HepG2 (cell line): ENCODE measurements around the gene PPP2R2C. TPM values are rescaled to one million over a fixed set of nuclear protein-coding genes. Genes with fewer than 3 reads are reported as not detected.

Source experiments
- ATAC-seq: fragments of 200-7000 bp; cut with Tn5 transposase; 3 replicates; pipeline ENCODE4 v1.9.1; 2020; ENCODE audit warnings: mild to moderate bottlenecking, moderate library complexity
- BruUV-seq: library from RNA; stranded (reverse); fragments of 400-500 nt; replicated peaks from 2 replicates; lab custom pipeline; 2021; lab: Mats Ljungman, UMichigan
- CTCF ChIA-PET: fragments of 300-600 bp; formaldehyde crosslinking; extraction: SDS; loops from one replicate; lab custom pipeline; 2021; ENCODE audit warnings: low total read pairs, inconsistent platforms, low intra/inter-chr PET ratio; lab: Yijun Ruan, JAX
- POLR2A ChIA-PET: fragments of 350-600 bp; sonication (Branson Sonifier 250); formaldehyde crosslinking; loops from one replicate; lab custom pipeline; 2020; ENCODE audit warnings: antibody characterized with exemption, inconsistent platforms; lab: Yijun Ruan, JAX
- DNase-seq: peaks from one replicate; pipeline ENCODE4 v3.0.0-alpha.2; 2015; ENCODE audit warnings: low spot score
- FAIRE-seq: peaks from 3 replicates; lab custom pipeline; 2011; peaks lifted over from hg19 to GRCh38; lab: Jason Lieb, UNC
- H2AFZ ChIP-seq: one replicate; pipeline ENCODE4 v1.6.1; 2011; ENCODE audit warnings: low read length, inconsistent platforms
- H3K27ac ChIP-seq: fragments of 300-600 bp; 3 replicates; pipeline ENCODE4 v1.8.0; 2011; ENCODE audit warnings: mixed run types, mild to moderate bottlenecking, mixed read lengths, low read length, inconsistent platforms; ENCODE audit not compliant: insufficient read depth; ENCODE audit errors: extremely low read length
- H3K27me3 ChIP-seq, 2 experiments: fragments of 200-600 bp in 1 of 2; 2 replicates in 1 of 2; 3 replicates in 1 of 2; pipeline versions ENCODE4 v1.6.0 to v1.8.0; 2011; ENCODE audit warnings: low read length in 2 of 2, mild to moderate bottlenecking in 2 of 2, moderate library complexity in 2 of 2, inconsistent platforms in 1 of 2; ENCODE audit not compliant: insufficient read depth in 2 of 2, control insufficient read depth in 1 of 2
- H3K36me3 ChIP-seq, 2 experiments: fragments of 200-600 bp in 1 of 2; replicated peaks in 1 of 2; 2 replicates in 1 of 2; 3 replicates in 1 of 2; pipeline versions ENCODE4 v1.5.1 to v1.8.0; 2011; ENCODE audit warnings: low read length in 2 of 2, inconsistent platforms in 1 of 2; ENCODE audit not compliant: insufficient read depth in 2 of 2, control insufficient read depth in 1 of 2
- H3K4me1 ChIP-seq: 2 replicates; pipeline ENCODE4 v1.5.1; 2012; ENCODE audit warnings: low read length, inconsistent platforms; ENCODE audit not compliant: insufficient read depth
- H3K4me2 ChIP-seq: 2 replicates; pipeline ENCODE4 v1.6.0; 2011; ENCODE audit warnings: low read depth, low read length, inconsistent platforms
- H3K4me3 ChIP-seq, 3 experiments: fragments of 200-600 bp in 1 of 3; sonication (generic), shearing (Covaris generic) in 1 of 3; replicated peaks in 1 of 3; 2 replicates each; pipeline ENCODE4 v1.5.1; 2011 to 2016; ENCODE audit warnings: low read length in 3 of 3, inconsistent platforms in 2 of 3, low read depth in 2 of 3, mild to moderate bottlenecking in 2 of 3, control low read depth in 1 of 3, mixed read lengths in 1 of 3; ENCODE audit not compliant: insufficient read depth in 1 of 3
- H3K79me2 ChIP-seq: one replicate; pipeline ENCODE4 v1.6.1; 2011; ENCODE audit warnings: low read length, inconsistent platforms; ENCODE audit not compliant: insufficient read depth
- H3K9ac ChIP-seq: 2 replicates; pipeline ENCODE4 v1.6.0; 2011; ENCODE audit warnings: mild to moderate bottlenecking, low read depth, low read length, inconsistent platforms; ENCODE audit not compliant: insufficient read depth
- H3K9me3 ChIP-seq: 2 replicates; pipeline ENCODE4 v1.5.1; 2012; ENCODE audit warnings: mild to moderate bottlenecking, low read length
- H4K20me1 ChIP-seq: 2 replicates; pipeline ENCODE4 v1.6.0; 2011; ENCODE audit warnings: inconsistent platforms, mild to moderate bottlenecking, low read length, moderate library complexity; ENCODE audit not compliant: insufficient read depth
- AHDC1 ChIP-seq: sonication (generic); formaldehyde crosslinking; IDR thresholded peaks from 2 replicates; pipeline ENCODE4 v1.5.1; 2020; ENCODE audit warnings: mild to moderate bottlenecking, missing genetic modification reagents, borderline replicate concordance
- ATF5 ChIP-seq: sonication (generic); formaldehyde crosslinking; IDR thresholded peaks from 2 replicates; pipeline ENCODE4 v1.4.0; 2020; ENCODE audit warnings: mild to moderate bottlenecking, low read depth, missing genetic modification reagents
- HMG20B ChIP-seq: conservative IDR thresholded peaks from 2 replicates; pipeline ENCODE4 v1.6.1; 2016; ENCODE audit warnings: missing genetic modification reagents, missing compliant biosample characterization
- HOXA7 ChIP-seq: sonication (generic); formaldehyde crosslinking; IDR thresholded peaks from 2 replicates; pipeline ENCODE4 v1.8.1; 2022; ENCODE audit warnings: mild to moderate bottlenecking, missing genetic modification reagents, moderate library complexity
- KLF12 ChIP-seq: sonication (generic); formaldehyde crosslinking; IDR thresholded peaks from 2 replicates; pipeline ENCODE4 v1.4.0; 2020; ENCODE audit warnings: missing genetic modification reagents, borderline replicate concordance
- NR0B2 ChIP-seq: sonication (generic); formaldehyde crosslinking; IDR thresholded peaks from 2 replicates; pipeline ENCODE4 v1.4.0; 2020; ENCODE audit warnings: mild to moderate bottlenecking, missing genetic modification reagents
- PAX8 ChIP-seq: sonication (generic); formaldehyde crosslinking; IDR thresholded peaks from 2 replicates; pipeline ENCODE4 v1.8.0; 2022; ENCODE audit warnings: mild to moderate bottlenecking, missing genetic modification reagents, borderline replicate concordance
- SMC3 ChIP-seq: IDR thresholded peaks from 2 replicates; pipeline ENCODE4 v1.6.1; 2011; ENCODE audit warnings: low read length, improper control_type of control experiment
- SNAI1 ChIP-seq: sonication (generic); formaldehyde crosslinking; IDR thresholded peaks from 2 replicates; pipeline ENCODE4 v1.5.0; 2020; ENCODE audit warnings: mild to moderate bottlenecking, missing genetic modification reagents, borderline replicate concordance
- SYNCRIP ChIP-seq: fragments of 200-400 bp; formaldehyde crosslinking; IDR thresholded peaks from 2 replicates; pipeline ENCODE4 v1.6.1; 2018; ENCODE audit warnings: mild to moderate bottlenecking, low read depth, low read length; ENCODE audit not compliant: insufficient read depth
- TP53 ChIP-seq: sonication (generic); formaldehyde crosslinking; conservative IDR thresholded peaks from 2 replicates; pipeline ENCODE4 v1.4.0; 2020; ENCODE audit warnings: missing genetic modification reagents
- ZNF138 ChIP-seq: sonication (generic); formaldehyde crosslinking; IDR thresholded peaks from 2 replicates; pipeline ENCODE4 v1.5.0; 2020; ENCODE audit warnings: mild to moderate bottlenecking, low read depth, missing genetic modification reagents
- WGBS: methylation state at CpG from one replicate; pipeline ENCODE4 v1.1.6; 2017; ENCODE audit warnings: low lambda C conversion rate; 5-methylcytosine and 5-hydroxymethylcytosine counted together
- in situ Hi-C: cut with HindIII; loops from 2 replicates; pipeline ENCODE4 v1.10.0; 2017; ENCODE audit warnings: low pct_unique_long_range_greater_than_20kb; ENCODE audit not compliant: extremely low pct_ligation_motif_present
- intact Hi-C: fragments of 100-400 bp; cut with micrococcal nuclease; formaldehyde crosslinking; loops from one replicate; pipeline ENCODE4 v1.10.0; 2022; ENCODE audit not compliant: unreplicated experiment
- polyA plus RNA-seq, 8 experiments: library from polyadenylated mRNA; depleted of rRNA in 3 of 8; stranded (reverse) in 7 of 8; unstranded in 1 of 8; fragments of >200 nt; fragmentation: Illumina TruSeq in 4 of 8; extraction: Trizol in 4 of 8; gene quantifications; 2 replicates each; pipeline versions ENCODE4 v1.2.1 to v1.2.3, GENCODE V29; 2011 to 2016; ENCODE audit warnings: low read depth in 4 of 8, missing spikeins in 1 of 8, mixed read lengths in 1 of 8; ENCODE audit not compliant: insufficient read depth in 1 of 8
- total RNA-seq, 5 experiments: library from RNA; depleted of rRNA; stranded (reverse); fragments of >200 nt; fragmentation: Illumina TruSeq; extraction: Trizol; gene quantifications; 2 replicates each; pipeline ENCODE4 v1.2.3, GENCODE V29; 2016; ENCODE audit warnings: low read depth in 1 of 5
- TF ChIP-seq, protein P1 (sequence below): sonication (generic); formaldehyde crosslinking; IDR thresholded peaks from 2 replicates; pipeline ENCODE4 v1.9.0; 2022; ENCODE audit warnings: missing genetic modification reagents, mild to moderate bottlenecking, borderline replicate concordance
- TF ChIP-seq, protein P2 (sequence below): IDR thresholded peaks from 2 replicates; pipeline ENCODE4 v1.6.1; 2012; ENCODE audit warnings: low read depth, low read length, improper control_type of control experiment

Gene PPP2R2C
- total and polyA plus RNA-seq, 2 of the 13 experiments (the other 11 are each of a cell fraction or from before 2014, with no cell fraction given) = 0.60 to 8.6 TPM

DNA sequence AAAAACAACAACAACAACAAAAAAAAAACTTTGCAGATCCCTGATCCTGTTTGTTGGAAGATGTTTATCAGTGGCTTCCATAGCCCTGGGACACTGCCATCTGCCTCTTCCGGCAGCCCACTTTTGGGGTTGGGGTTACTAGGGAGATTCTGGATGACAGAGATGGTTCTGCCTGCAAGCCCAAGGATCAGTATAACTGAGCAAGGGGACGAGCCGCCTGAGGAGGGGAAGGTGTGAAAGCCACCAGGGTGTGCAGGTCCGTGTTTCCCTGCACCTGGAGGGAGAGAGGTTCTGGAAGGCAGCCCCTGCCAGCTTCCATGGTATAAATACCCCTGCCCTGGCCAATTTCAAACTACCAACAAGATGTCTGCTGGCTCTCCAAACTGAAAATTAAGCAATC is 41.5 kb downstream of the PPP2R2C start:
- Histone ChIP-seq H3K4me2 (no peak overlapping the region), H2AFZ (no peak overlapping the region), H3K9me3 (peaks cover 15% of the 10 kb centered on the region), H3K4me3 (no peak overlapping the region), H3K27me3 (peaks cover 3 to 49% of the 10 kb centered on the region in 2 experiments; a peak in 3 of 5 replicates), H3K27ac (no peak overlapping the region), H3K36me3 (no peaks in the 10 kb centered on the region), H4K20me1 (no peaks in the 10 kb centered on the region), H3K9ac (no peak overlapping the region), H3K79me2 (no peaks in the 10 kb centered on the region), H3K4me1 (no peaks in the 10 kb centered on the region)
- BruUV-seq = no TSS peak
- ATAC-seq = no peak
- CTCF ChIA-PET = no interaction called here
- intact Hi-C loops (no loop called here), in situ Hi-C loops (no loop called here)
- FAIRE-seq = no peak
- WGBS = 17% methylated on average over 4 of the region's 4 CpGs
- no peak for DNase-seq
- POLR2A ChIA-PET = no interaction called here
- TF ChIP-seq SNAI1 (CRISPR knock-in tag) (no peak), HOXA7 (CRISPR knock-in tag) (no peak), HMG20B (CRISPR knock-in tag) (no peak), ZNF138 (CRISPR knock-in tag) (no peak), AHDC1 (CRISPR knock-in tag) (no peak), TP53 (no peak), SYNCRIP (no peak), PAX8 (CRISPR knock-in tag) (no peak), NR0B2 (CRISPR knock-in tag) (no peak), ATF5 (no peak), KLF12 (CRISPR knock-in tag) (no peak), SMC3 (no peak)
- TF ChIP-seq, protein P1, sequence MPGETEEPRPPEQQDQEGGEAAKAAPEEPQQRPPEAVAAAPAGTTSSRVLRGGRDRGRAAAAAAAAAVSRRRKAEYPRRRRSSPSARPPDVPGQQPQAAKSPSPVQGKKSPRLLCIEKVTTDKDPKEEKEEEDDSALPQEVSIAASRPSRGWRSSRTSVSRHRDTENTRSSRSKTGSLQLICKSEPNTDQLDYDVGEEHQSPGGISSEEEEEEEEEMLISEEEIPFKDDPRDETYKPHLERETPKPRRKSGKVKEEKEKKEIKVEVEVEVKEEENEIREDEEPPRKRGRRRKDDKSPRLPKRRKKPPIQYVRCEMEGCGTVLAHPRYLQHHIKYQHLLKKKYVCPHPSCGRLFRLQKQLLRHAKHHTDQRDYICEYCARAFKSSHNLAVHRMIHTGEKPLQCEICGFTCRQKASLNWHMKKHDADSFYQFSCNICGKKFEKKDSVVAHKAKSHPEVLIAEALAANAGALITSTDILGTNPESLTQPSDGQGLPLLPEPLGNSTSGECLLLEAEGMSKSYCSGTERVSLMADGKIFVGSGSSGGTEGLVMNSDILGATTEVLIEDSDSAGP = no peak
- TF ChIP-seq, protein P2, sequence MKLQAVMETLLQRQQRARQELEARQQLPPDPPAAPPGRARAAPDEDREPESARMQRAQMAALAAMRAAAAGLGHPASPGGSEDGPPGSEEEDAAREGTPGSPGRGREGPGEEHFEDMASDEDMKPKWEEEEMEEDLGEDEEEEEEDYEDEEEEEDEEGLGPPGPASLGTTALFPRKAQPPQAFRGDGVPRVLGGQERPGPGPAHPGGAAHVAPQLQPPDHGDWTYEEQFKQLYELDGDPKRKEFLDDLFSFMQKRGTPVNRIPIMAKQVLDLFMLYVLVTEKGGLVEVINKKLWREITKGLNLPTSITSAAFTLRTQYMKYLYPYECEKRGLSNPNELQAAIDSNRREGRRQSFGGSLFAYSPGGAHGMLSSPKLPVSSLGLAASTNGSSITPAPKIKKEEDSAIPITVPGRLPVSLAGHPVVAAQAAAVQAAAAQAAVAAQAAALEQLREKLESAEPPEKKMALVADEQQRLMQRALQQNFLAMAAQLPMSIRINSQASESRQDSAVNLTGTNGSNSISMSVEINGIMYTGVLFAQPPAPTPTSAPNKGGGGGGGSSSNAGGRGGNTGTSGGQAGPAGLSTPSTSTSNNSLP = no peak
